ENCODE measurements around the gene SMAD3.
"Not testable (repeated sequence)": the region's sequence is repeated elsewhere in the genome, so short reads cannot be mapped to it uniquely, and the experiment has no call there.

SMAD3 gene

DNA sequence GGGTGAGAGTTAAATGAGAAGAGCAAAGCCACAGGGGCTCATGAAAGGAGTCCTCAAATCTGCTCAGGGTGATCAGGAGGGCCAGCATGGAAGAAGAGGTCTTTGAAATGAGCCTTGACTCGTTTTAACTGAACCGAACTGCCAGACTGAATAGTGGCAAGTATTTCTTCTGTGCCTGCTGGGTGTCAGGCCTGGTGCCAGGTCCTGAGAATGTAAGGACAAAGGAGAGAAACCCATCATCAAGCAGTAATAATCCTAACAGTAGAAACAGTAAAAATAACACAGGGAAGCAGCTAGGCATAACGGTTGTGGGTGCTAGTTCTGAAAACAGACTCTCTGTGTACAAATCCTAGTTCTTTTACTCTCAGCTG lies 40.4 kb upstream of the SMAD3 start:
- no peak overlapping the region for H3K27ac ChIP-seq (ENCODE audit: low read depth, low read length)
- H4K5ac ChIP-seq (ENCODE audit: low read length) = no peak overlapping the region
- no peak for DNase-seq
- no peak overlapping the region for H2BK5ac ChIP-seq (ENCODE audit: low read length)
- H4K8ac ChIP-seq (ENCODE audit: low read depth, low read length) = no peak overlapping the region
- H3K79me1 ChIP-seq (ENCODE audit: low read length) = no peaks in the 10 kb centered on the region
- H3K4ac ChIP-seq (ENCODE audit: low read depth, low read length) = no peak overlapping the region
- no peak overlapping the region for H3K4me2 ChIP-seq (ENCODE audit: low read length)
- peaks cover 6% of the 10 kb centered on the region for H3K4me1 ChIP-seq (ENCODE audit: control insufficient read depth, low read depth, low read length)
- no peak overlapping the region for H2BK15ac ChIP-seq (replicated peaks; ENCODE audit: low read depth)
- no peak overlapping the region for H3K9ac ChIP-seq (ENCODE audit: low read length)
- no peak overlapping the region for H3K56ac ChIP-seq (ENCODE audit: low read length)
- H2AK5ac ChIP-seq (ENCODE audit: low read length) = no peak overlapping the region
- no peaks in the 10 kb centered on the region for H3K36me3 ChIP-seq (ENCODE audit: control insufficient read depth, insufficient read depth, low read length)
- no peaks in the 10 kb centered on the region for H3K27me3 ChIP-seq (ENCODE audit: insufficient read depth, low read length, poor library complexity)
- H3K4me3 ChIP-seq (ENCODE audit: low read length) = no peak overlapping the region
- no peaks in the 10 kb centered on the region for H3K79me2 ChIP-seq (ENCODE audit: control insufficient read depth, insufficient read depth, low read length)
- WGBS (ENCODE audit: extremely low coverage, insufficient coverage, low lambda C conversion rate) = no CpG with 5 or more reads among the region's 3 CpGs
- H3K23ac ChIP-seq (ENCODE audit: low read length) = no peak overlapping the region
- no peak overlapping the region for H2BK120ac ChIP-seq (ENCODE audit: low read depth, low read length)
- H3K18ac ChIP-seq (ENCODE audit: low read length) = no peak overlapping the region

DNA sequence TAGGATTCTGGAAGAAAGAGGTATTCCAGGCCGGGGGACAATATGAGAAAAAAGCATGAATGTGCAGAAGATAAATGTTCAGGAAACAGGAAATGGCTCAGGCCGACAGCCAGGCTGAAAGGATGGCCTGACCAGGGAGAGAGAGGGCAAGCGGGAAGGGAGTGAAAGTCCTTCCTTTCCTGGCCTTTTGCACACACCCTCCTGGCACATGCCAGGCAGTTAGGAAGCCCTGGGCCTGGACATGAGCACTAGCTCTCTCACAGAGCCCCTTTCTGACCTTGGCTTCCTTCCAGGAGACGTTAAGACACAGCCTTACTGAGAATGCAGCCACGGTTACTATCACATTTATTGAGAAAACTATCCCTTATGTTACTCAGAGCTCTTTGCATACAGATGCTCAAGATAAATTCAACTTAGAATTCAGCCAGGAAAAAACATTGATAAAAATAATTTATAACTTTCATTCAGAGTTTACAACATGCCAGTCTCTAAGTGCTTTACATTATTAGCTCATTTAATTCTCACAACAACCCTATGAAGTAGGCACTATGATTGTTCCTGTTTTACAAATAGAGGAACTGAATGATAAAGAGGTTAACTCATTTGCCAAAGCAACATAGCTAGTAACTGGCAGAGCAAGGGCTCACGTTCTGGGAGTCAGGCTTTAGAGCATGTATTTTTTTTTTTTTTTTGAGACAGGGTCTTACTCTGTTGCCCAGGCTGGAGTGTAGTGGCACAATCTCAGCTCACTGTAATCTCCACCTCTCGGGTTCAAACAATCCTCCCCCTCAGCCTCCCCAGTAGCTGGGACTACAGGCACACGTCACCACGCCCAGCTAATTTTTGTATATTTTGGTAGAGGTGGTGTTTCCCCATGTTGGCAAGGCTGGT lies 39.4 kb upstream of the SMAD3 start:
- no peak overlapping the region for H3K4me3 ChIP-seq (ENCODE audit: low read length)
- H2BK120ac ChIP-seq (ENCODE audit: low read depth, low read length) = no peak overlapping the region
- H3K27ac ChIP-seq (ENCODE audit: low read depth, low read length) = no peak overlapping the region
- no peaks in the 10 kb centered on the region for H3K79me2 ChIP-seq (ENCODE audit: control insufficient read depth, insufficient read depth, low read length)
- H3K23ac ChIP-seq (ENCODE audit: low read length) = no peak overlapping the region
- H2BK5ac ChIP-seq (ENCODE audit: low read length) = no peak overlapping the region
- H3K27me3 ChIP-seq (ENCODE audit: insufficient read depth, low read length, poor library complexity) = no peaks in the 10 kb centered on the region
- H2AK5ac ChIP-seq (ENCODE audit: low read length) = no peak overlapping the region
- no peak overlapping the region for H4K8ac ChIP-seq (ENCODE audit: low read depth, low read length)
- no peak overlapping the region for H3K9ac ChIP-seq (ENCODE audit: low read length)
- H3K79me1 ChIP-seq (ENCODE audit: low read length) = no peaks in the 10 kb centered on the region
- WGBS (ENCODE audit: extremely low coverage, insufficient coverage, low lambda C conversion rate) = no CpG with 5 or more reads among the region's 9 CpGs
- H3K18ac ChIP-seq (ENCODE audit: low read length) = no peak overlapping the region
- H3K4me2 ChIP-seq (ENCODE audit: low read length) = no peak overlapping the region
- H3K4me1 ChIP-seq (ENCODE audit: control insufficient read depth, low read depth, low read length) = peaks cover 11% of the 10 kb centered on the region
- no peaks in the 10 kb centered on the region for H3K36me3 ChIP-seq (ENCODE audit: control insufficient read depth, insufficient read depth, low read length)
- no peak for DNase-seq
- no peak overlapping the region for H2BK15ac ChIP-seq (replicated peaks; ENCODE audit: low read depth)
- H3K4ac ChIP-seq (ENCODE audit: low read depth, low read length) = no peak overlapping the region
- H3K56ac ChIP-seq (ENCODE audit: low read length) = no peak overlapping the region
- H4K5ac ChIP-seq (ENCODE audit: low read length) = no peak overlapping the region

DNA sequence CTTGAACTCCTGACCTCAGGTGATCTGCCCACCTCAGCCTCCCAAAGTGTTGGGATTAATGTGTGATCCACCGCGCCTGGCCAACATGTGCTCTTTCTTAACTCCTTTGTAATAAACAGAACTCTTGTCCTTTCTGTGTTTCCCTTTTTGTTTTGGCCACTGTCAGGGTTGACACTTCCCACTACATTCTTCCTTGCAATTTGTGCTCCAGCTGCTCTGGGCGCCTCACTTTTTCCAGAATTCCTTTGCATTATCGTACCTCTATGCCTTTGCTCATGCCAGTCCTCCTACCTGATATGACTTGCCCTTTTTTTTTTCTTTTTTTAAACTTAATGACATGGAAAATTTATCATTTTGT lies 38.8 kb upstream of the SMAD3 start:
- Histone ChIP-seq H3K36me3 (ENCODE audit: control insufficient read depth, insufficient read depth, low read length) (no peaks in the 10 kb centered on the region), H2BK5ac (ENCODE audit: low read length) (no peak overlapping the region), H3K4me3 (ENCODE audit: low read length) (no peak overlapping the region), H3K4me1 (ENCODE audit: control insufficient read depth, low read depth, low read length) (peaks cover 11% of the 10 kb centered on the region), H3K4ac (ENCODE audit: low read depth, low read length) (no peak overlapping the region), H2AK5ac (ENCODE audit: low read length) (no peak overlapping the region), H3K18ac (ENCODE audit: low read length) (no peak overlapping the region), H3K23ac (ENCODE audit: low read length) (no peak overlapping the region), H4K5ac (ENCODE audit: low read length) (no peak overlapping the region), H3K79me2 (ENCODE audit: control insufficient read depth, insufficient read depth, low read length) (no peaks in the 10 kb centered on the region), H4K8ac (ENCODE audit: low read depth, low read length) (no peak overlapping the region), H3K4me2 (ENCODE audit: low read length) (no peak overlapping the region), H2BK120ac (ENCODE audit: low read depth, low read length) (no peak overlapping the region), H3K56ac (ENCODE audit: low read length) (no peak overlapping the region), H3K79me1 (ENCODE audit: low read length) (no peaks in the 10 kb centered on the region), H3K27ac (ENCODE audit: low read depth, low read length) (no peak overlapping the region), H3K27me3 (ENCODE audit: insufficient read depth, low read length, poor library complexity) (no peaks in the 10 kb centered on the region), H2BK15ac (replicated peaks; ENCODE audit: low read depth) (no peak overlapping the region), H3K9ac (ENCODE audit: low read length) (no peak overlapping the region)
- no CpG with 5 or more reads among the region's 4 CpGs for whole genome bisulfite sequencing (ENCODE audit: extremely low coverage, insufficient coverage, low lambda C conversion rate)
- no peak for DNase-seq

GRCh38 chr15:67028440-67028839 lies 37.0 kb upstream of the SMAD3 start:
- H4K8ac ChIP-seq (ENCODE audit: low read depth, low read length); H3K27ac ChIP-seq (ENCODE audit: low read depth, low read length); DNase-seq; H3K27me3 ChIP-seq (ENCODE audit: insufficient read depth, low read length, poor library complexity); H3K9ac ChIP-seq (ENCODE audit: low read length); H3K79me2 ChIP-seq (ENCODE audit: control insufficient read depth, insufficient read depth, low read length); H4K5ac ChIP-seq (ENCODE audit: low read length); H3K79me1 ChIP-seq (ENCODE audit: low read length); H2BK120ac ChIP-seq (ENCODE audit: low read depth, low read length); H3K4me2 ChIP-seq (ENCODE audit: low read length); H2BK5ac ChIP-seq (ENCODE audit: low read length); H3K4ac ChIP-seq (ENCODE audit: low read depth, low read length); H3K4me3 ChIP-seq (ENCODE audit: low read length); H3K36me3 ChIP-seq (ENCODE audit: control insufficient read depth, insufficient read depth, low read length); H2AK5ac ChIP-seq (ENCODE audit: low read length); H3K18ac ChIP-seq (ENCODE audit: low read length); H2BK15ac ChIP-seq (replicated peaks; ENCODE audit: low read depth); H3K23ac ChIP-seq (ENCODE audit: low read length); H3K56ac ChIP-seq (ENCODE audit: low read length): not testable (repeated sequence)
- peaks cover 11% of the 10 kb centered on the region for H3K4me1 ChIP-seq (ENCODE audit: control insufficient read depth, low read depth, low read length)
- no CpG with 5 or more reads among the region's 3 CpGs for WGBS (ENCODE audit: extremely low coverage, insufficient coverage, low lambda C conversion rate)

DNA sequence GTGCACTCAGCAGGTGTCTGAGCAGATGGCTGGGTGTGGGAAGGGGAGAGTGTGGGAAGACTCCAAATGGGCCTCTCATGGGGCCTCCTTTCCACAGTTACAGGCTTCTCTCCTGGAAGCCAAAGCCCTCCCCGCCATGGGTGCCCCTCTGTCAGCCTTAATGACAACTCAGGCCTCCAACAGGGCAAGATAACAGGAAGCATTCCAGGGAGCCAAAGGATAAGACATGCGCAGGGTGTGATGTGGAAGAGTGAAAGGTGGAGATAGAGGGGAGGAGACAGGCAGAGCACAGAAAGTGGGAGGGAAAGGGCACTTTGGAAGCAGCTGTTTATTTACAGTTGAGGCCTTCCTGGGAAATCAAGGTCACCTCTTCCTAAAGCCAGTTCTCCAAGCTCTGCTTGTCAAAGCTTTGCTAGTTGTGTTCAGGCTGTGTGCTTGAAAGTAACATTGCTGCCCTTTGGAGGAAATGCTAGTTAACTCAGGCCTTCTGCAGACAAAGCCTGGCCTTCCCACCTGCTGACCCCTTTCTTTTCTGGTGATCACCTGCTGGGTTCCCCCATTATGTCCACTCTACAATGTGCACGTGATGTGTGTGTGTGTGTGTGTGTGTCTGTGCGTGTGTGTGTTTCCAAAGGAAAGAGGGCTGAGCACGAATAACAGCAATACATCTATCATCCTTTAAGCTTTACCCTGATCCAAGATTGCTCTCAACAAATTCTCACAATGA lies 35.2 kb upstream of the SMAD3 start:
- no peak overlapping the region for H2AK5ac ChIP-seq (ENCODE audit: low read length)
- no peak overlapping the region for H2BK5ac ChIP-seq (ENCODE audit: low read length)
- H3K4me3 ChIP-seq (ENCODE audit: low read length) = no peak overlapping the region
- H2BK120ac ChIP-seq (ENCODE audit: low read depth, low read length) = no peak overlapping the region
- no peaks in the 10 kb centered on the region for H3K79me2 ChIP-seq (ENCODE audit: control insufficient read depth, insufficient read depth, low read length)
- no peaks in the 10 kb centered on the region for H3K36me3 ChIP-seq (ENCODE audit: control insufficient read depth, insufficient read depth, low read length)
- DNase-seq = peak; percentile 77
- no peaks in the 10 kb centered on the region for H3K79me1 ChIP-seq (ENCODE audit: low read length)
- no peaks in the 10 kb centered on the region for H3K27me3 ChIP-seq (ENCODE audit: insufficient read depth, low read length, poor library complexity)
- no CpG with 5 or more reads among the region's 5 CpGs for WGBS (ENCODE audit: extremely low coverage, insufficient coverage, low lambda C conversion rate)
- peak overlapping the region; percentile 49 for H3K27ac ChIP-seq (ENCODE audit: low read depth, low read length)
- H3K4ac ChIP-seq (ENCODE audit: low read depth, low read length) = no peak overlapping the region
- H2BK15ac ChIP-seq (replicated peaks; ENCODE audit: low read depth) = no peak overlapping the region
- no peak overlapping the region for H3K23ac ChIP-seq (ENCODE audit: low read length)
- H3K18ac ChIP-seq (ENCODE audit: low read length) = no peak overlapping the region
- H3K4me2 ChIP-seq (ENCODE audit: low read length) = no peak overlapping the region
- no peak overlapping the region for H3K56ac ChIP-seq (ENCODE audit: low read length)
- H3K4me1 ChIP-seq (ENCODE audit: control insufficient read depth, low read depth, low read length) = peaks cover 8% of the 10 kb centered on the region
- H4K8ac ChIP-seq (ENCODE audit: low read depth, low read length) = no peak overlapping the region
- H3K9ac ChIP-seq (ENCODE audit: low read length) = no peak overlapping the region
- H4K5ac ChIP-seq (ENCODE audit: low read length) = no peak overlapping the region

Measured in mesendoderm (in vitro differentiated cells).